H9 (cell line): ENCODE data around the gene TMEM219. TPM values are rescaled to one million over a fixed set of nuclear protein-coding genes. Genes with fewer than 3 reads are reported as not detected.

Experiments used
- DNase-seq: peaks from one replicate; pipeline ENCODE4 v3.0.0-alpha.2; 2017
- H2AFZ ChIP-seq: one replicate; pipeline ENCODE4 v1.6.1; 2013; ENCODE audit warnings: mild to moderate bottlenecking, low read length, control low read depth, moderate library complexity
- H2AK5ac ChIP-seq: 2 replicates; pipeline ENCODE4 v1.6.1; 2013; ENCODE audit warnings: low read length, control low read depth, mixed read lengths; ENCODE audit not compliant: insufficient read length
- H2BK120ac ChIP-seq: one replicate; pipeline ENCODE4 v1.6.1; 2013; ENCODE audit warnings: low read depth, mild to moderate bottlenecking, low read length, control low read depth, inconsistent platforms; ENCODE audit not compliant: poor library complexity, severe bottlenecking
- H2BK12ac ChIP-seq: 2 replicates; pipeline ENCODE4 v1.6.1; 2013; ENCODE audit warnings: low read length, control low read depth, mixed read lengths, low read depth; ENCODE audit not compliant: insufficient read length
- H2BK15ac ChIP-seq: 2 replicates; pipeline ENCODE4 v1.6.1; 2013; ENCODE audit warnings: low read depth, low read length, control low read depth
- H2BK20ac ChIP-seq: one replicate; pipeline ENCODE4 v1.6.1; 2013; ENCODE audit warnings: low read depth, mild to moderate bottlenecking, low read length, control low read depth, inconsistent platforms; ENCODE audit not compliant: poor library complexity, severe bottlenecking
- H2BK5ac ChIP-seq: 2 replicates; pipeline ENCODE4 v1.6.1; 2013; ENCODE audit warnings: low read length, control low read depth, mixed read lengths; ENCODE audit not compliant: insufficient read length
- H3K14ac ChIP-seq: 2 replicates; pipeline ENCODE4 v1.6.1; 2013; ENCODE audit warnings: low read length, control low read depth; ENCODE audit not compliant: insufficient read depth
- H3K18ac ChIP-seq: 2 replicates; pipeline ENCODE4 v1.6.1; 2013; ENCODE audit warnings: low read depth, mild to moderate bottlenecking, mixed read lengths, low read length, control low read depth; ENCODE audit not compliant: insufficient read length
- H3K23ac ChIP-seq: 2 replicates; pipeline ENCODE4 v1.6.1; 2013; ENCODE audit warnings: low read length, control low read depth, mixed read lengths, low read depth; ENCODE audit not compliant: insufficient read length
- H3K23me2 ChIP-seq: 2 replicates; pipeline ENCODE4 v1.6.1; 2013; ENCODE audit warnings: low read depth, mild to moderate bottlenecking, mixed read lengths, low read length, control low read depth; ENCODE audit not compliant: insufficient read length, poor library complexity, severe bottlenecking
- H3K27ac ChIP-seq: 2 replicates; pipeline ENCODE4 v1.5.1; 2013; ENCODE audit warnings: low read length, control low read depth, mixed read lengths, low read depth; ENCODE audit not compliant: insufficient read length
- H3K27me3 ChIP-seq: 2 replicates; pipeline ENCODE4 v1.6.1; 2013; ENCODE audit warnings: low read length, control low read depth, inconsistent platforms; ENCODE audit not compliant: insufficient read depth
- H3K4ac ChIP-seq: 2 replicates; pipeline ENCODE4 v1.6.1; 2013; ENCODE audit warnings: low read depth, mild to moderate bottlenecking, control low read depth, inconsistent platforms, low read length, moderate library complexity
- H3K4me1 ChIP-seq: 2 replicates; pipeline ENCODE4 v1.6.1; 2013; ENCODE audit warnings: low read length, control low read depth, inconsistent platforms; ENCODE audit not compliant: insufficient read depth
- H3K4me2 ChIP-seq: 2 replicates; pipeline ENCODE4 v1.6.1; 2013; ENCODE audit warnings: low read length, control low read depth, mixed read lengths; ENCODE audit not compliant: insufficient read length, insufficient read depth
- H3K56ac ChIP-seq: 2 replicates; pipeline ENCODE4 v1.6.1; 2013; ENCODE audit warnings: low read depth, mild to moderate bottlenecking, mixed read lengths, low read length, control low read depth; ENCODE audit not compliant: insufficient read length
- H3K79me1 ChIP-seq: 2 replicates; pipeline ENCODE4 v1.6.1; 2013; ENCODE audit warnings: low read depth, mild to moderate bottlenecking, moderate library complexity, low read length, control low read depth, inconsistent platforms; ENCODE audit not compliant: insufficient read depth, poor library complexity, severe bottlenecking
- H3K79me2 ChIP-seq: 2 replicates; pipeline ENCODE4 v1.6.1; 2013; ENCODE audit warnings: low read length, control low read depth, inconsistent platforms; ENCODE audit not compliant: insufficient read depth
- H3K9ac ChIP-seq: 2 replicates; pipeline ENCODE4 v1.6.1; 2013; ENCODE audit warnings: low read length, control low read depth, mixed read lengths; ENCODE audit not compliant: insufficient read length; ENCODE audit errors: extremely low read depth
- H3K9me3 ChIP-seq: one replicate; pipeline ENCODE4 v1.6.1; 2013; ENCODE audit warnings: low read depth, low read length, inconsistent platforms; ENCODE audit not compliant: control insufficient read depth
- H3T11ph ChIP-seq: one replicate; pipeline ENCODE4 v1.6.1; 2013; ENCODE audit warnings: mild to moderate bottlenecking, low read length, control low read depth, inconsistent platforms
- H4K20me1 ChIP-seq: one replicate; pipeline ENCODE4 v1.6.1; 2013; ENCODE audit not compliant: control insufficient read depth, insufficient read length, insufficient read depth
- H4K5ac ChIP-seq: 2 replicates; pipeline ENCODE4 v1.6.1; 2013; ENCODE audit warnings: low read depth, mild to moderate bottlenecking, mixed read lengths, low read length, control low read depth; ENCODE audit not compliant: insufficient read length
- H4K8ac ChIP-seq: replicated peaks from 2 replicates; pipeline ENCODE4 v1.6.1; 2013; ENCODE audit warnings: low read length, control low read depth, mixed read lengths, low read depth; ENCODE audit not compliant: insufficient read length
- H4K91ac ChIP-seq: 2 replicates; pipeline ENCODE4 v1.6.1; 2013; ENCODE audit warnings: low read depth, mild to moderate bottlenecking, moderate library complexity, mixed read lengths, low read length, control low read depth; ENCODE audit not compliant: insufficient read length
- H3K27ac Mint-ChIP-seq, 3 experiments: 2 replicates in 2 of 3; 3 replicates in 1 of 3; pipeline ENCODE4 v1.8.0; 2020 to 2021; ENCODE audit warnings: mixed read lengths in 3 of 3, mild to moderate bottlenecking in 1 of 3, moderate library complexity in 1 of 3
- H3K27me3 Mint-ChIP-seq: 2 replicates; pipeline ENCODE4 v1.8.0; 2021; ENCODE audit warnings: low read depth, mild to moderate bottlenecking, moderate library complexity, mixed read lengths
- H3K36me3 Mint-ChIP-seq, 3 experiments: 2 replicates in 2 of 3; 3 replicates in 1 of 3; pipeline ENCODE4 v1.8.0; 2020 to 2021; ENCODE audit warnings: low read depth in 3 of 3, mixed read lengths in 3 of 3; ENCODE audit not compliant: insufficient read depth in 1 of 3
- H3K4me1 Mint-ChIP-seq, 2 experiments: 2 replicates each; pipeline ENCODE4 v1.8.0; 2020; ENCODE audit warnings: mixed read lengths in 2 of 2
- H3K4me3 Mint-ChIP-seq, 2 experiments: 2 replicates in 1 of 2; 3 replicates in 1 of 2; pipeline ENCODE4 v1.8.0; 2020 to 2021; ENCODE audit warnings: mild to moderate bottlenecking in 2 of 2, mixed read lengths in 2 of 2, moderate library complexity in 1 of 2
- H3K9me3 Mint-ChIP-seq, 2 experiments: 2 replicates in 1 of 2; 3 replicates in 1 of 2; pipeline ENCODE4 v1.8.0; 2020; ENCODE audit warnings: mild to moderate bottlenecking in 2 of 2, mixed read lengths in 2 of 2, moderate library complexity in 1 of 2
- CTCF ChIP-seq: fragments of 200-600 bp; sonication (generic); conservative IDR thresholded peaks from 3 replicates; pipeline ENCODE4 v1.8.0; 2021; ENCODE audit warnings: antibody characterized with exemption, mild to moderate bottlenecking
- WGBS: extraction: QIAGEN DNeasy Blood & Tissue Kit; methylation state at CpG from one replicate; pipeline ENCODE4 v1.1.7; 2013; ENCODE audit warnings: missing lambda C conversion rate, low lambda C conversion rate, mixed read lengths; ENCODE audit not compliant: insufficient read length; ENCODE audit errors: extremely low coverage; 5-methylcytosine and 5-hydroxymethylcytosine counted together
- total RNA-seq: library from RNA; stranded (reverse); gene quantifications from 2 replicates; pipeline ENCODE4 v1.2.1, GENCODE V29; 2021

The TMEM219 gene
- total RNA-seq, 1 experiment from 2014 or later: 89.1 TPM

- DNase-seq: no peak
Measured at GRCh38 chr16:29993191-29993902, 31.5 kb downstream of the TMEM219 start.

More at GRCh38 chr16:29993191-29993902, 31.5 kb downstream of the TMEM219 start:
- Mint-ChIP-seq H3K4me1 (peaks cover 15 to 18% of the 10 kb centered on the region in 2 experiments), H3K4me3 (no peak overlapping the region), H3K36me3 (peaks cover 9 to 63% (median 41%) of the 10 kb centered on the region in 3 experiments; a peak in 6 of 7 replicates), H3K9me3 (no peaks in the 10 kb centered on the region), H3K27ac (no peak overlapping the region), H3K27me3 (no peaks in the 10 kb centered on the region; the same call in 1 of the 2 replicates)
- no peak overlapping the region for H3K4ac ChIP-seq
- no peak for TF ChIP-seq CTCF
- H3K23me2 ChIP-seq: peaks cover 9% of the 10 kb centered on the region
- no peak overlapping the region for H4K8ac ChIP-seq
- H4K20me1 ChIP-seq: no peaks in the 10 kb centered on the region
- no peak overlapping the region for H4K91ac ChIP-seq
- no peak overlapping the region for H3K18ac ChIP-seq
- no peaks in the 10 kb centered on the region for H3K9me3 ChIP-seq
- H3K27me3 ChIP-seq: no peaks in the 10 kb centered on the region
- H2BK5ac ChIP-seq: no peak overlapping the region
- H3K79me1 ChIP-seq: no peaks in the 10 kb centered on the region
- no peak overlapping the region for H2AFZ ChIP-seq
- no peaks in the 10 kb centered on the region for H3K4me1 ChIP-seq
- no peak overlapping the region for H3K23ac ChIP-seq
- H3K14ac ChIP-seq: no peak overlapping the region
- no peak overlapping the region for H2BK20ac ChIP-seq
- no CpG with 5 or more reads among the region's 25 CpGs for WGBS
- H3K56ac ChIP-seq: no peak overlapping the region
- H2BK120ac ChIP-seq: no peak overlapping the region
- H3K9ac ChIP-seq: no peak overlapping the region
- no peak overlapping the region for H4K5ac ChIP-seq
- H2BK15ac ChIP-seq: no peak overlapping the region
- no peaks in the 10 kb centered on the region; the same call in 1 of the 2 replicates for H3K79me2 ChIP-seq
- H3K4me2 ChIP-seq: no peak overlapping the region
- H3T11ph ChIP-seq: no peak overlapping the region
- no peak overlapping the region for H2BK12ac ChIP-seq
- no peak overlapping the region for H3K27ac ChIP-seq
- H2AK5ac ChIP-seq: no peak overlapping the region
